H1 (cell line): ENCODE measurements around the gene SAFB. TPM values are rescaled to one million over a fixed set of nuclear protein-coding genes. Genes with fewer than 3 reads are reported as not detected.

ENCODE experiments used
- CTCF ChIA-PET: fragments of 300-600 bp; sonication (Branson Sonifier 250); formaldehyde crosslinking; loops from one replicate; lab custom pipeline; 2021; ENCODE audit not compliant: partially characterized antibody; lab: Charles Lee
- POLR2A ChIA-PET: fragments of 300-600 bp; sonication (Branson Sonifier 250); formaldehyde crosslinking; loops from one replicate; lab custom pipeline; 2021; ENCODE audit warnings: inconsistent platforms; ENCODE audit not compliant: partially characterized antibody; lab: Charles Lee
- DNase-seq, 2 experiments: peaks; one replicate each; pipeline versions ENCODE4 v3.0.0 to v3.0.0-alpha.2; 2010 to 2022; ENCODE audit warnings: low spot score in 2 of 2, low read depth in 1 of 2, mixed read lengths in 1 of 2
- FAIRE-seq: peaks from 2 replicates; lab custom pipeline; 2011; peaks lifted over from hg19 to GRCh38; lab: Jason Lieb, UNC
- H2AFZ ChIP-seq: 2 replicates; pipeline ENCODE4 v1.8.1; 2012; ENCODE audit warnings: low read length, inconsistent platforms
- H2AK5ac ChIP-seq: 2 replicates; pipeline ENCODE4 v1.6.1; 2013; ENCODE audit warnings: low read depth, low read length
- H2BK120ac ChIP-seq: replicated peaks from 2 replicates; pipeline ENCODE3; 2013; ENCODE audit warnings: low read depth, low read length, inconsistent platforms
- H2BK12ac ChIP-seq: 2 replicates; pipeline ENCODE4 v1.6.1; 2013; ENCODE audit warnings: low read depth, low read length
- H2BK15ac ChIP-seq: 2 replicates; pipeline ENCODE4 v1.6.1; 2013; ENCODE audit warnings: low read length
- H2BK20ac ChIP-seq: 2 replicates; pipeline ENCODE4 v1.6.1; 2013; ENCODE audit warnings: low read length
- H2BK5ac ChIP-seq: 2 replicates; pipeline ENCODE4 v1.6.1; 2013; ENCODE audit warnings: low read depth, low read length
- H3K14ac ChIP-seq: 2 replicates; pipeline ENCODE4 v1.6.1; 2013; ENCODE audit warnings: inconsistent platforms; ENCODE audit not compliant: insufficient read length
- H3K18ac ChIP-seq: 2 replicates; pipeline ENCODE4 v1.6.1; 2013; ENCODE audit warnings: low read length; ENCODE audit errors: extremely low read depth
- H3K23ac ChIP-seq: 2 replicates; pipeline ENCODE4 v1.6.1; 2013; ENCODE audit warnings: inconsistent platforms; ENCODE audit not compliant: insufficient read length
- H3K23me2 ChIP-seq: 2 replicates; pipeline ENCODE4 v1.6.1; 2013; ENCODE audit warnings: low read depth, low read length
- H3K27ac ChIP-seq: 2 replicates; pipeline ENCODE4 v1.6.1; 2011; ENCODE audit warnings: low read depth, low read length, inconsistent platforms
- H3K27me3 ChIP-seq, 4 experiments: replicated peaks in 1 of 4; 1 replicate in 1 of 4; 2 replicates in 3 of 4; pipeline versions ENCODE4 v1.6.1 to v1.8.1; 2011 to 2013; ENCODE audit warnings: low read length in 3 of 4, mild to moderate bottlenecking in 3 of 4, inconsistent platforms in 2 of 4, mixed read lengths in 2 of 4, moderate library complexity in 1 of 4; ENCODE audit not compliant: control insufficient read depth in 3 of 4, insufficient read depth in 3 of 4; ENCODE audit errors: extremely low read depth in 1 of 4
- H3K36me3 ChIP-seq, 4 experiments: 2 replicates each; pipeline versions ENCODE4 v1.6.1 to v1.8.1; 2011 to 2013; ENCODE audit warnings: mild to moderate bottlenecking in 4 of 4, low read length in 3 of 4, moderate library complexity in 2 of 4, control low read depth in 1 of 4, inconsistent platforms in 1 of 4; ENCODE audit not compliant: insufficient read depth in 4 of 4, control insufficient read depth in 2 of 4
- H3K4ac ChIP-seq: replicated peaks from 2 replicates; pipeline ENCODE3; 2013; ENCODE audit warnings: low read length, low read depth, mixed read lengths, inconsistent platforms; ENCODE audit not compliant: insufficient read length
- H3K4me1 ChIP-seq, 4 experiments: replicated peaks in 1 of 4; 1 replicate in 1 of 4; 2 replicates in 3 of 4; pipeline versions ENCODE4 v1.6.1 to v1.8.1; 2011 to 2013; ENCODE audit warnings: low read length in 3 of 4, inconsistent platforms in 2 of 4, mixed read lengths in 1 of 4; ENCODE audit not compliant: insufficient read depth in 4 of 4, control insufficient read depth in 3 of 4
- H3K4me2 ChIP-seq, 2 experiments: 2 replicates each; pipeline versions ENCODE4 v1.6.1 to v1.8.1; 2011 to 2013; ENCODE audit warnings: low read depth in 2 of 2, low read length in 2 of 2, control low read depth in 1 of 2, inconsistent platforms in 1 of 2, mild to moderate bottlenecking in 1 of 2; ENCODE audit not compliant: insufficient read depth in 1 of 2
- H3K4me3 ChIP-seq, 4 experiments: fragments of 200-600, 300-600 bp in 1 of 4; sonication (generic), shearing (Covaris generic), sonication (Bioruptor Twin) in 1 of 4; 2 replicates each; pipeline versions ENCODE4 v1.5.1 to v1.8.1; 2011 to 2016; ENCODE audit warnings: low read length in 4 of 4, low read depth in 3 of 4, control low read depth in 2 of 4, inconsistent platforms in 2 of 4, mild to moderate bottlenecking in 2 of 4, mixed read lengths in 1 of 4, moderate library complexity in 1 of 4; ENCODE audit not compliant: insufficient read depth in 2 of 4; ENCODE audit errors: extremely low read depth in 1 of 4
- H3K56ac ChIP-seq: replicated peaks from 2 replicates; pipeline ENCODE3; 2013; ENCODE audit warnings: low read depth, mild to moderate bottlenecking, mixed read lengths, low read length, inconsistent platforms; ENCODE audit not compliant: insufficient read length
- H3K79me1 ChIP-seq: 2 replicates; pipeline ENCODE4 v1.6.1; 2013; ENCODE audit warnings: low read depth, low read length, control low read depth
- H3K79me2 ChIP-seq, 2 experiments: 2 replicates each; pipeline versions ENCODE4 v1.6.1 to v1.8.1; 2012 to 2013; ENCODE audit warnings: low read length in 2 of 2, mild to moderate bottlenecking in 2 of 2, inconsistent platforms in 1 of 2; ENCODE audit not compliant: insufficient read depth in 2 of 2, control insufficient read depth in 1 of 2
- H3K9ac ChIP-seq, 4 experiments: replicated peaks in 1 of 4; 1 replicate in 1 of 4; 2 replicates in 3 of 4; pipeline versions ENCODE4 v1.6.1 to v1.8.1; 2011 to 2013; ENCODE audit warnings: low read depth in 3 of 4, low read length in 3 of 4, control low read depth in 2 of 4, mild to moderate bottlenecking in 2 of 4, moderate library complexity in 2 of 4, inconsistent platforms in 1 of 4; ENCODE audit errors: extremely low read depth in 1 of 4
- H3K9me3 ChIP-seq, 2 experiments: 2 replicates each; pipeline versions ENCODE4 v1.6.1 to v1.8.1; 2012 to 2013; ENCODE audit warnings: mild to moderate bottlenecking in 2 of 2, moderate library complexity in 2 of 2, control low read depth in 1 of 2, inconsistent platforms in 1 of 2, low read depth in 1 of 2, low read length in 1 of 2, mixed read lengths in 1 of 2; ENCODE audit not compliant: insufficient read depth in 2 of 2
- H4K20me1 ChIP-seq, 2 experiments: replicated peaks in 1 of 2; 2 replicates each; pipeline versions ENCODE3 to v1.8.1; 2011 to 2013; ENCODE audit warnings: inconsistent platforms in 2 of 2, low read length in 2 of 2, mild to moderate bottlenecking in 1 of 2; ENCODE audit not compliant: insufficient read depth in 2 of 2, control insufficient read depth in 1 of 2
- H4K5ac ChIP-seq: 2 replicates; pipeline ENCODE4 v1.6.1; 2013; ENCODE audit warnings: low read length, low read depth, mixed read lengths, inconsistent platforms; ENCODE audit not compliant: insufficient read length
- H4K8ac ChIP-seq: 2 replicates; pipeline ENCODE4 v1.8.0; 2013; ENCODE audit warnings: mild to moderate bottlenecking, moderate library complexity, low read length, inconsistent platforms; ENCODE audit not compliant: insufficient read depth; ENCODE audit errors: extremely low read depth
- H4K91ac ChIP-seq: replicated peaks from 2 replicates; pipeline ENCODE3; 2013; ENCODE audit warnings: low read length, mixed read lengths, inconsistent platforms; ENCODE audit not compliant: insufficient read length
- CEBPB ChIP-seq: IDR thresholded peaks from 2 replicates; pipeline ENCODE4 v1.6.1; 2012; ENCODE audit warnings: low read depth, low read length
- CREB1 ChIP-seq: IDR thresholded peaks from 2 replicates; pipeline ENCODE4 v1.6.1; 2012; ENCODE audit warnings: inconsistent platforms
- EP300 ChIP-seq, 2 experiments: IDR thresholded peaks; 1 replicate in 1 of 2; 2 replicates in 1 of 2; pipeline ENCODE4 v1.6.1; 2011 to 2012; ENCODE audit warnings: low read depth in 2 of 2, low read length in 2 of 2, mild to moderate bottlenecking in 2 of 2, borderline replicate concordance in 1 of 2, inconsistent platforms in 1 of 2, moderate library complexity in 1 of 2
- JUND ChIP-seq: IDR thresholded peaks from 2 replicates; pipeline ENCODE4 v1.6.1; 2011; ENCODE audit warnings: mild to moderate bottlenecking, improper control_type of control experiment, low read length
- MAFK ChIP-seq: IDR thresholded peaks from 2 replicates; pipeline ENCODE4 v1.6.1; 2012; ENCODE audit warnings: low read depth, mild to moderate bottlenecking, improper control_type of control experiment, low read length
- RBBP5 ChIP-seq: IDR thresholded peaks from 2 replicates; pipeline ENCODE4 v1.7.1; 2012; ENCODE audit warnings: low read depth, mild to moderate bottlenecking, inconsistent platforms, low read length, moderate library complexity, borderline replicate concordance
- RFX5 ChIP-seq: IDR thresholded peaks from 2 replicates; pipeline ENCODE4 v1.6.1; 2011; ENCODE audit warnings: low read depth, low read length, improper control_type of control experiment, borderline replicate concordance
- SAP30 ChIP-seq: fragments of 300-600 bp; sonication (generic); IDR thresholded peaks from 2 replicates; pipeline ENCODE4 v1.7.1; 2012; ENCODE audit warnings: low read length, moderate library complexity, mild to moderate bottlenecking, inconsistent platforms; ENCODE audit not compliant: insufficient read depth, insufficient replicate concordance
- SIN3A ChIP-seq, 2 experiments: IDR thresholded peaks in 1 of 2; conservative IDR thresholded peaks in 1 of 2; 2 replicates each; pipeline ENCODE4 v1.6.1; 2011 to 2012; ENCODE audit warnings: low read length in 2 of 2, improper control_type of control experiment in 1 of 2, low read depth in 1 of 2, mild to moderate bottlenecking in 1 of 2
- TBP ChIP-seq: IDR thresholded peaks from 2 replicates; pipeline ENCODE4 v1.6.1; 2011; ENCODE audit warnings: low read depth, low read length, improper control_type of control experiment
- WGBS, 2 experiments: shearing (Covaris generic) in 1 of 2; methylation state at CpG; one replicate each; pipeline versions ENCODE4 v1.1.6 to v1.1.7; 2013 to 2015; ENCODE audit warnings: low lambda C conversion rate in 2 of 2, mixed read lengths in 2 of 2, inconsistent platforms in 1 of 2, low coverage in 1 of 2, missing lambda C conversion rate in 1 of 2; ENCODE audit not compliant: insufficient replicate concordance in 2 of 2, insufficient coverage in 1 of 2, insufficient read length in 1 of 2; ENCODE audit errors: extremely low coverage in 1 of 2, missing lambda C conversion rate in 1 of 2; 5-methylcytosine and 5-hydroxymethylcytosine counted together
- polyA plus RNA-seq, 7 experiments: library from polyadenylated mRNA; depleted of rRNA in 3 of 7; stranded (reverse) in 5 of 7; unstranded in 2 of 7; fragments of >200 nt in 5 of 7; fragments of 200-250 nt in 2 of 7; gene quantifications; 1 replicate in 5 of 7; 2 replicates in 1 of 7; 4 replicates in 1 of 7; pipeline versions ENCODE4 v1.2.1 to v1.2.3, GENCODE V29; 2011 to 2013; ENCODE audit warnings: missing spikeins in 2 of 7, mixed read lengths in 2 of 7
- total RNA-seq: library from RNA; stranded (reverse); fragmentation: NEBNext Ultra II Directional; extraction: Animal tissue kit (Norgen Biotek cat#: 25700); gene quantifications from 2 replicates; pipeline ENCODE4 v1.2.1, GENCODE V29; 2021
- TF ChIP-seq, protein P1 (sequence below), 3 experiments: IDR thresholded peaks; 1 replicate in 2 of 3; 2 replicates in 1 of 3; pipeline versions ENCODE4 v1.5.1 to v1.6.1; 2011; ENCODE audit warnings: low read length in 3 of 3, mild to moderate bottlenecking in 3 of 3, inconsistent platforms in 2 of 3, low read depth in 1 of 3, moderate library complexity in 1 of 3; ENCODE audit not compliant: insufficient read depth in 1 of 3; ENCODE audit errors: control extremely low read depth in 1 of 3

The SAFB gene
- total and polyA plus RNA-seq, 2 of the 8 experiments (the other 6 are each of a cell fraction or from before 2014, with no cell fraction given): 27.0 to 110 TPM

DNA sequence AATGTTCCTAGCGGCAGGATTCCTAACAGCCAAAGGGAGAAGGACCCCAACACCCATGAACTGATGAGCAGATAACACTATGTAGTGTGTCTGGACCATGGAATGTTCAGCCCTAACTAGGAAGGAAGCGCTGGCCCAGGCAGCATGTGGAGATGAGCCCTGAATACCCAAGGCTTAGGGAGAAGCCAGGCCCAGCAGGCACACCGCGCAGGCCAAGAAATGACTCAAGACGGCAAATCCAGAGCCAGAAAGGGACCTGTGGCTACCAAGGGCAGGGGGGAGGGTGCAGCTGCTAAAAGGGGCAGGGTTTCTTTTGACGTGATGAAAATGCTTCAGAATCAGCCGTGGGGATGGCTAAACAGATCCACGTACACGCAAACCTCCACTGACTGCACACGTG, 34.4 kb upstream of the SAFB start:
- Histone ChIP-seq H3K18ac (no peak overlapping the region), H2BK120ac (no peak overlapping the region), H2BK5ac (no peak overlapping the region; the same call in 1 of the 2 replicates), H3K23me2 (peaks cover 2% of the 10 kb centered on the region; the same call in 1 of the 2 replicates), H3K79me1 (peaks cover 12% of the 10 kb centered on the region), H2BK20ac (no peak overlapping the region), H3K9ac (no peak overlapping the region), H3K4me2 (no peak overlapping the region), H4K5ac (no peak overlapping the region), H4K91ac (no peak overlapping the region), H3K9me3 (no peaks in the 10 kb centered on the region), H2BK15ac (no peak overlapping the region), H2AFZ (no peak overlapping the region), H3K14ac (no peak overlapping the region), H3K4me3 (no peak overlapping the region), H3K36me3 (peaks cover 23 to 45% (median 35%) of the 10 kb centered on the region in 4 experiments; a peak in 7 of 8 replicates), H3K79me2 (no peaks in the 10 kb centered on the region), H4K8ac (no peak overlapping the region), H3K56ac (no peak overlapping the region), H3K27me3 (no peaks in the 10 kb centered on the region), H2AK5ac (no peak overlapping the region), H4K20me1 (peaks cover 4 to 28% of the 10 kb centered on the region in 2 experiments), H2BK12ac (no peak overlapping the region), H3K4me1 (peaks cover 0 to 21% (median 16%) of the 10 kb centered on the region in 4 experiments; a peak in 6 of 7 replicates), H3K23ac (no peak overlapping the region), H3K4ac (no peak overlapping the region), H3K27ac (no peak overlapping the region)
- POLR2A ChIA-PET: interaction anchor here (1.3 to 1.4 kb wide), 2 partner anchors 10 to 42 kb away, joined by 3 to 4 read pairs; no protein-coding TSS in a partner anchor
- DNase-seq (no peak), FAIRE-seq (no peak)
- CTCF ChIA-PET: interaction anchor here (0.6 to 1.3 kb wide), 2 partner anchors 24 to 33 kb away, joined by 3 read pairs; no protein-coding TSS in a partner anchor
- WGBS, 2 experiments: 95% methylated on average over 10 of the region's 10 CpGs; no CpG with 5 or more reads in 1 of the 2 experiments
- TF ChIP-seq RFX5 (no peak), SIN3A (conservative IDR thresholded peaks at IDR 0.05 in 1 of 2, IDR thresholded peaks at IDR 0.05 in 1 of 2; ENCODE audit: low read depth in 1 of 2, low read length in 2 of 2) (no peak), CEBPB (no peak), SAP30 (no peak), TBP (no peak), MAFK (no peak), JUND (no peak), CREB1 (no peak), RBBP5 (no peak), EP300 (IDR thresholded peaks at IDR 0.05; ENCODE audit: borderline replicate concordance in 1 of 2, low read depth in 2 of 2, low read length in 2 of 2) (no peak)
- TF ChIP-seq, protein P1, sequence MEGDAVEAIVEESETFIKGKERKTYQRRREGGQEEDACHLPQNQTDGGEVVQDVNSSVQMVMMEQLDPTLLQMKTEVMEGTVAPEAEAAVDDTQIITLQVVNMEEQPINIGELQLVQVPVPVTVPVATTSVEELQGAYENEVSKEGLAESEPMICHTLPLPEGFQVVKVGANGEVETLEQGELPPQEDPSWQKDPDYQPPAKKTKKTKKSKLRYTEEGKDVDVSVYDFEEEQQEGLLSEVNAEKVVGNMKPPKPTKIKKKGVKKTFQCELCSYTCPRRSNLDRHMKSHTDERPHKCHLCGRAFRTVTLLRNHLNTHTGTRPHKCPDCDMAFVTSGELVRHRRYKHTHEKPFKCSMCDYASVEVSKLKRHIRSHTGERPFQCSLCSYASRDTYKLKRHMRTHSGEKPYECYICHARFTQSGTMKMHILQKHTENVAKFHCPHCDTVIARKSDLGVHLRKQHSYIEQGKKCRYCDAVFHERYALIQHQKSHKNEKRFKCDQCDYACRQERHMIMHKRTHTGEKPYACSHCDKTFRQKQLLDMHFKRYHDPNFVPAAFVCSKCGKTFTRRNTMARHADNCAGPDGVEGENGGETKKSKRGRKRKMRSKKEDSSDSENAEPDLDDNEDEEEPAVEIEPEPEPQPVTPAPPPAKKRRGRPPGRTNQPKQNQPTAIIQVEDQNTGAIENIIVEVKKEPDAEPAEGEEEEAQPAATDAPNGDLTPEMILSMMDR (IDR thresholded peaks at IDR 0.05; ENCODE audit: control extremely low read depth in 1 of 3, insufficient read depth in 1 of 3, low read depth in 1 of 3, low read length in 3 of 3): no peak
